HG02678 (cell line): Measurements from ENCODE around the gene NDUFS5.
"Not testable (repeated sequence)": the region's sequence is repeated elsewhere in the genome, so short reads cannot be mapped to it uniquely, and the experiment has no call there.

Experiments used
- ATAC-seq: cut with Tn5 transposase; IDR thresholded peaks from one replicate; pipeline ENCODE4 v1.9.1; 2021; ENCODE audit warnings: mild to moderate bottlenecking, moderate library complexity; ENCODE audit not compliant: unreplicated experiment

The NDUFS5 gene

DNA sequence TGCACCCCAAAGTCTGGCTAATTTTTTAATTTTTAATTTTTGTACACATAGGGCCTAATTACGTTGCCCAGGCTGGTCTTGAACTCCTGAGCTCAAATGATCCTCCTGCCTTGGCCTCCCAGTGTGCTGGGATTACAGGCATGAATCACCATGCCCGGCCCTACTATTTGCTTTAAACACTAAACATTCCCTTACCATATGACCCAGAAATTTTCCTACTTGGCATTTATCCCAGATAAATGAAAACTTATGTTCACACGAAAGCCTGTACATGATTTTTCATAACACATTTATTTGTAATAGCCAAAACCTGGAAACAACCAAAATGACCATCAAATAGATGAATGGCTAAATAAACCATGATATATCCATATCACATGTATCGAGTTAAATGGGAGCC, 35.8 kb downstream of the NDUFS5 start:
- no peak for ATAC-seq

GRCh38 chr1:39063191-39063590, 37.0 kb downstream of the NDUFS5 start:
- ATAC-seq = no peak

- ATAC-seq = no peak
Observed at GRCh38 chr1:39063775-39064174, 37.6 kb downstream of the NDUFS5 start.

- no peak for ATAC-seq
Observed at GRCh38 chr1:39065542-39065941, 39.4 kb downstream of the NDUFS5 start.

- ATAC-seq = not testable (repeated sequence)
Observed at GRCh38 chr1:39068227-39068626, 42.1 kb downstream of the NDUFS5 start.

DNA sequence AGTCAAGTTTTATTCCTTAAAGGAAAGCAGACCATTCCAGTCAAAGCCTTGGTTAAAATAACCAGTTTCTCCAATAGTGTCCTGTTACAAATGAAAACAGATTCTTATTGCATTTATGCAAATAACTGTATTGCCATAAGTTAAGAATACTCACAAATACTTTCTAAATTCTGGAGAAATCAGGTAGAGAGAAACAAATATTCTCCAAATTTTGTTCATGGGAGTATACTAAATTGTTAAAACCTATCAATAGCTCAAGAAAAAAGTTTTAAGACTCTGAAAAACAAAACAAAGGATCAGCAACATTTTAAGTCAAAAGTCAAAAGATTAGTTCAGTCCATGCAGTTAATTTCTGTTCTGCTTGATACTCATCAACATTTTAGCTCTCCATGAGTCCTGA, 45.4 kb downstream of the NDUFS5 start:
- not testable (repeated sequence) for ATAC-seq

DNA sequence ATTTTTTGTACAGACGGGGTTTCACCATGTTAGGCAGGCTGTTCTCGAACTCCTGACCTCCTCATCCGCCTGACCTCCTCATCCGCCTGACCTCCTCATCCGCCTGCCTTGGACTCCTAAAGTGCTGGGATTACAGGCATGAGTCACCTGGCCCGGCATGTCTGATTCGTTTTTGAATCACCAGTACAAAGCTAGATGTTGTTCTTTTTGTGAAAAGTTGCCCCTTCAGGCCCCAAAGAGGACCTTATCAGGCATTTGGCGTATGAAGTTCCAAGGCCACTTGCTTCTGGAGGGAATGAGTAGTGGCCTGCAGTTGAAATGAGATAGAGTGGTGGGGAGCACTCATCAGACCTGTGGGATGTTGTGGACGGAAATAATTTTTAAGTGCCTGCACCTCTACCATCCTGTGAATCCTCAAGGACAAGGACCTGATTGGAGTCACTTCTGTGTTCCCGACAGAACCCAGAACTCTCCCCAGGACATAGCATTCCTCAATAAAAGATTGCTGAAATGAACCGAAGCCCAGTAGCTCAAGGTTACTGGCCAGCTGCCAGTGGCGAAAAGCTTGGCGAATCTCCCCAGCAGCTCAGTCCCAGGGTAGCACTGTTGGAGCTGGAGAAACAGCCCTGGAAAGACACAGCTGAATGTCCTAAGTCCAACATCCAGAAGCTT, 50.1 kb downstream of the NDUFS5 start:
- ATAC-seq = no peak

DNA sequence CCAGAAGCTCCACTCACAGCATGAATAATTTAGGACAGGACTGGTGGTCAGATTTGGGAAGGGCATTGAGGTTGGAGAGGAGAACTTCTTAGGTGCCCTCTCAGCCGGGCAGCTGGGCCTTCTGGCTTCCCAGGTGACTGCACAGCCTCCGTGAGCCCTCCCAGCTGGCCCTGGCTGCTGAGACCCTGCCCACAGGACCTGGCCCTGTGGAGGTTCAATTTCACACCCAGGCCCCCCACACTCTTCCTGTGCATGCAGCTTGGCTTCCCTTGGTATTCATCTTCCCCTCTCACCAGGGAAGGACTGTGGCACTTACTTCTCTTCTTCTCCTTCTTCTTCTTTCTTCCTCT, 50.6 kb downstream of the NDUFS5 start:
- ATAC-seq = no peak

DNA sequence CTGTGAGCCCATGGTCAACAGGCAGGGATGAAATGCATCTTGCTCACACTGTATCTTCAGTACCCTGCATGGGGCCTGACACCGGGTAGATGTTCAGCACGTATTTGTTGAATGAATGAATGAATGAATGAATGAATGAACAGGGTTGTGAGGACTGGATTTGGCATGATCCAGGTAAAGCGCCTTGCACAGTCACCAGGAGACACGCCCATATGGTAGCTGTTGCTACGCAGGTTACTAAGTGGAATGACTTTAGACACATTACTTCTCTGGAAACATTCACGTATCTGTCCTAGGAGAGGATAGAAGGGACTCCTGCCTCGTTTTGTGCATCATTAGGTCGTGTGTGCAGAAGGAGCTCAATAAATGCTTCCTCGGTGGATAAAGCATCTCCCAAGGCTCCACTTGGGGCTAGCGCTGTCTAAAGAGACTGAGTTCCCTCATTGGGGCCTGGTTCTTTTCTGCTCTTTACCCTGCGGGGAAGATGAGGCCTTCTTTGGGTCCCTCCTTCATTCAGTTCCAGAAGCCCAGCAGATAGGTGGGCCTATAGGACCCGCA, 54.2 kb downstream of the NDUFS5 start:
- no peak for ATAC-seq

GRCh38 chr1:39080831-39081270, 54.7 kb downstream of the NDUFS5 start:
- ATAC-seq = no peak

DNA sequence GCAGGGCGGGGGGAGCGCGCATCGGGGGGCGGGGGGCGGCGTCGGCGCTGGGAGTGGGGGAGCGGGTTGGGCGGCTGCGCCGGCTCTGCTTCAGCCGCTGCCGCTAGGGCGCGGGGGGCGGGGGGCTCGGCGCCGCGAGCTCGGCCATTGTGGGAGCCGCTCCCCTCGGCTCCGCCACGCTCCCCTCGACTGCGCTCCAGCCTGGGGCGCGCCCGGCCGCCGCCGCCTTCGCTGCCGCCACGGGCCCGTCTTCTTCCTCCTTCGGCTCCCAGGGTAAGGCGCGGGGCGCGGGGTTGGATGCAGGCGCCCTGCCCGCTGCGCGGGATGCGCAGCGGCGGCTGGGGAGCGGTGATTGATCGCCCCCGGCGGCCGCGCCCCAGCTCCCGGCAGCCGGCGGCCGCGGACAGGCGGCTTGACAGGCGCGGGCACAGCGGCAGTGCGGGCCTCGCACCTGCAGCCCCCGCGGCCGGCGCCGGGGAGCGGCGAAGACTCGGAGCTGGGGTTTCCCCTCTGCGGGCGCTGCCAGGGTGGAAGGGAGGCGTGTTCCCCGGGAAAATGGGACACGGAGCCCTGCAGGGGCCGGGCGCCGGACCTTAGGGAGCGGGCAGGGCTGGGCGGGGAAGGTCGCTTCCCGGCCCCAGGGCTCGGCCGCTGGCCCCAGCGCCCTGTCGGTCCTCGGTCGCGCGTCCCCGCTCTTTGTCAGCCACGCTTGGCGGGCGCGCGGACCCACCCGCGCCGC, 55.3 kb downstream of the NDUFS5 start:
- ATAC-seq = no peak

GRCh38 chr1:39082010-39082799, 56.1 kb downstream of the NDUFS5 start:
- ATAC-seq = no peak

DNA sequence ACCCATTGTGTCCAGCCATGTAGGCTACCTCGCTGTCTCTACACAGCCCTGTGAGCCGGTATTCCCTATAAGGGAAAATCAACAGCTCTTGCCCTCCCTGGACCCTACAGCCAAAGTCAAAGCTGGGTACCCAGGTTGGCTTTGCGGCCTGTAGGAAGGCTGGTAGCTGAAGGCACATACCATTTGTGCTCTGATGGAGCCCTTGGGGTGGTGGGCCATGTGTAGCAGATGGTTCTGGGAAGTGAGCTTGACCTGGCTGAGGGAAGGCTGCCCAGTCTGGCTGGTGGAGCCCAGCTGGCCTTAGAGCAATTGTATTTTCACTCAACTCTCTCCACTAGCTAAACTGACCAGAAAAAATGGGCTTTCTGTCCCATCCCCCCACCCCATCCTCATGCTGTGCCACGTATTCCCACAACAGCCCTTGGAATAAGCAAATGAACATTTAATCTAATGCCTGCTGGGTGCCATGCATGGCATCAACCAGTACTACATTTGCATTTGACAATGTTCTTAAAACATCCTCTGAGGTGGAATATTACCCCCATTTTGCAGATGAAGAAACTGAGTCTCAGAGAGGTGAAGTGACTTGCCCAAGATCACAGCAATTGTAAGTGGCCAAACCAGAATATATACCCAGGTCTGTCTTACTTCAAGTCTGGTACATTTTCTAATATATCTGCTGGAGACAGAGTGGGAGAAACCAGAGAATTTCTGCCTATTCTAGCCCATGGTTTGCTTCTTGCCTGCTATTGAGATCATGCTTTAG, 56.8 kb downstream of the NDUFS5 start:
- no peak for ATAC-seq

DNA sequence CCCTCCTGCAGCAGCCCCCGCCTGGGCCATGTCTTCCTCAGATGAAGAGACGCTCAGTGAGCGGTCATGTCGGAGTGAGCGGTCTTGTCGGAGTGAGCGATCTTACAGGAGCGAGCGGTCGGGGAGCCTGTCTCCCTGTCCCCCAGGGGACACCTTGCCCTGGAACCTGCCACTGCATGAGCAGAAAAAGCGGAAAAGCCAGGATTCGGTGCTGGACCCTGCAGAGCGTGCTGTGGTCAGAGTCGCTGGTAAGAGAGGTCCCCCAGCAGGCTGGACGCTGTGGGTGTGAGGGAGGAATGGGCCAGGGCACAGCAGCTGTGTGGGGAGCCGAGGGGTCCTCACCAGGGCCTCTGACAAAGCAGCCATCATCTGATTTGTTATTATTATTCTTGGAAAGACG, 58.0 kb downstream of the NDUFS5 start:
- ATAC-seq = no peak
